SK-N-SH treated with all-trans-retinoic acid at 6 μM for 48 hours (cell line): ENCODE results near the gene RAB5A.

ENCODE experiments used
- BACH2 ChIP-seq: fragments of 250-450 bp; sonication (Bioruptor Pico); IDR thresholded peaks from 2 replicates; pipeline ENCODE4 v1.9.0; 2021; ENCODE audit warnings: mild to moderate bottlenecking, borderline replicate concordance
- CREB5 ChIP-seq: fragments of 250-450 bp; sonication (Bioruptor Pico); IDR thresholded peaks from 2 replicates; pipeline ENCODE4 v1.5.1; 2020; ENCODE audit warnings: low read depth, mild to moderate bottlenecking, moderate library complexity
- CSRNP3 ChIP-seq: fragments of 250-450 bp; sonication (Bioruptor Pico); IDR thresholded peaks from 2 replicates; pipeline ENCODE4 v1.5.1; 2021; ENCODE audit warnings: mild to moderate bottlenecking, moderate library complexity
- PATZ1 ChIP-seq: fragments of 250-450 bp; sonication (Bioruptor Pico); IDR thresholded peaks from 2 replicates; pipeline ENCODE4 v1.8.0; 2020; ENCODE audit warnings: mild to moderate bottlenecking, moderate library complexity, borderline replicate concordance
- TSHZ2 ChIP-seq: fragments of 250-450 bp; sonication (Bioruptor Pico); IDR thresholded peaks from 2 replicates; pipeline ENCODE4 v1.5.0; 2020; ENCODE audit warnings: mild to moderate bottlenecking, moderate library complexity
- ZFP30 ChIP-seq: fragments of 450-650 bp; formaldehyde crosslinking; IDR thresholded peaks from 2 replicates; pipeline ENCODE4 v1.5.0; 2022; ENCODE audit warnings: mild to moderate bottlenecking, moderate library complexity

GRCh38 chr3:19911452-19911851 is 35.4 kb upstream of the RAB5A start:
- TF ChIP-seq TSHZ2 (no peak), ZFP30 (CRISPR knock-in tag) (no peak), BACH2 (no peak), CREB5 (CRISPR knock-in tag) (no peak), CSRNP3 (CRISPR knock-in tag) (no peak), PATZ1 (CRISPR knock-in tag) (no peak)
